ENCODE results near the gene PLA2G5.

PLA2G5 gene

DNA sequence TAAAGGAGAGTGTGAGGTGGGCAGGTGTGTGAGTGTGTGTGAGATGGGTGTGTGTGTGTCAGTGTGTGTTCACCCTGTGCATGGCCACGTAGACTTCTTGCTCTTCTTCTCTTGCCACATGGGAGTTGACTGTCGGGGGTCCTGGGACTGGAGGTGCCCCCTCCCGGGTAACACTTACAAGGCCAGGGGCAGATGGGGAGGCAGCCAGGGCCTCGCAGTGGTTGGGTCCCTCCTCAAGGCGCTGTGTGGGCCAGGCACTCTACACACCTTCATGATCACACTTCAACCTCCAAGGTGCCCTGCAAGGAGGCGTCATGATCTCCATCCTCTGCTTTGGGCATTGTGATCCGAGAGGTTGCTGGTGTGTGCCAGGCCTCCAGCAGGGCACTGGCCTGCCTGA is 71.5 kb downstream of the PLA2G5 start:
- DNase-seq (ENCODE audit: insufficient read length) = no peak

More for the DNA sequence above, 71.5 kb downstream of the PLA2G5 start:
- no peak for TF ChIP-seq POLR2A (IDR thresholded peaks at IDR 0.05; ENCODE audit: low read depth, low read length)
- TF ChIP-seq POLR2AphosphoS5 (IDR thresholded peaks at IDR 0.05; ENCODE audit: low read depth, low read length) = no peak
- no peak for TF ChIP-seq TAF1 (IDR thresholded peaks at IDR 0.05; ENCODE audit: borderline replicate concordance, low read depth, low read length)
- no peak for FAIRE-seq

Data from GM12892 (cell line).